RKO (cell line): ENCODE results near the gene KRT77.
"Not testable (repeated sequence)": the region's sequence is repeated elsewhere in the genome, so short reads cannot be mapped to it uniquely, and the experiment has no call there.

ENCODE experiments used
- DNase-seq: peaks from one replicate; pipeline ENCODE4 v3.0.0-alpha.2; 2016; ENCODE audit warnings: low spot score

KRT77 gene

GRCh38 chr12:52703424-52703823 lies at the start of gene KRT77:
Gene KRT77 (minus strand): TSS chr12:52703524. CDS start chr12:52703434, 90 bp downstream.
- no peak for DNase-seq

- DNase-seq: no peak
Measured at GRCh38 chr12:52752516-52752915, 49.2 kb upstream of the KRT77 start.

GRCh38 chr12:52751795-52752194 lies 48.5 kb upstream of the KRT77 start:
- no peak for DNase-seq

GRCh38 chr12:52750532-52750931 lies 47.2 kb upstream of the KRT77 start:
- DNase-seq: not testable (repeated sequence)

GRCh38 chr12:52749827-52750226 lies 46.5 kb upstream of the KRT77 start:
- DNase-seq: no peak

GRCh38 chr12:52748578-52748977 lies 45.3 kb upstream of the KRT77 start:
- no peak for DNase-seq

GRCh38 chr12:52745554-52745953 lies 42.2 kb upstream of the KRT77 start:
- no peak for DNase-seq

GRCh38 chr12:52744493-52745156 lies 41.3 kb upstream of the KRT77 start:
- DNase-seq: no peak

- no peak for DNase-seq
Measured at GRCh38 chr12:52742822-52743457, 39.6 kb upstream of the KRT77 start.

- DNase-seq: no peak
Measured at GRCh38 chr12:52742196-52742580, 38.9 kb upstream of the KRT77 start.

- peak; percentile 65 for DNase-seq
Measured at GRCh38 chr12:52741375-52742195, 38.3 kb upstream of the KRT77 start.

- DNase-seq: no peak
Measured at GRCh38 chr12:52740584-52740983, 37.3 kb upstream of the KRT77 start.

GRCh38 chr12:52739963-52740362 lies 36.6 kb upstream of the KRT77 start:
- no peak for DNase-seq

GRCh38 chr12:52735816-52736632 lies 32.7 kb upstream of the KRT77 start:
- no peak for DNase-seq

GRCh38 chr12:52735106-52735505 lies 31.8 kb upstream of the KRT77 start:
- no peak for DNase-seq

- no peak for DNase-seq
Measured at GRCh38 chr12:52730793-52731192, 27.5 kb upstream of the KRT77 start.

- no peak for DNase-seq
Measured at GRCh38 chr12:52730383-52730782, 27.1 kb upstream of the KRT77 start.

- DNase-seq: no peak
Measured at GRCh38 chr12:52729147-52729546, 25.8 kb upstream of the KRT77 start.

- DNase-seq: no peak
Measured at GRCh38 chr12:52728374-52728773, 25.1 kb upstream of the KRT77 start.

GRCh38 chr12:52727037-52727436 lies 23.7 kb upstream of the KRT77 start:
- DNase-seq: no peak

GRCh38 chr12:52726451-52726850 lies 23.1 kb upstream of the KRT77 start:
- DNase-seq: no peak

GRCh38 chr12:52724384-52724783 lies 21.1 kb upstream of the KRT77 start:
- no peak for DNase-seq
